ENCODE results near the gene SP2.

DNA sequence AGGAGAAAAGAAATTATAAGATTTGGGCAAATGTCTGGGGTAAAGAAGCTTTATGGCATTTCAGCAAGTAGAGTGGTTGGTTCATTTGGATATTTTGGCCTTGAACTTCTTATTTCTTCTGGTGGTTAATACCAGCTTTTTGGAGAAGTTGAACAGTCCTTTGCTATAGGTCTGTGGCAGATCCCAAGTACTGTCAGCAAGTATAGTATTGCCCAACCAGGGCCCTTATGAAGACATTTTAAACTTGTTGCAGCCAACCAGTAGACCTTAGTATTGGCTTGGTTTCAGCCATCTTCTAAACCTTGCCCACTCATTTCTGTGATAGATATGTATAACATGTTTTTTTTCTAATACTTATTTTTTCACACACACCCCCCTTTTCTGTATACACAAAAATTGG lies 2.2 kb downstream of the SP2 start:
- TF ChIP-seq, protein P1, sequence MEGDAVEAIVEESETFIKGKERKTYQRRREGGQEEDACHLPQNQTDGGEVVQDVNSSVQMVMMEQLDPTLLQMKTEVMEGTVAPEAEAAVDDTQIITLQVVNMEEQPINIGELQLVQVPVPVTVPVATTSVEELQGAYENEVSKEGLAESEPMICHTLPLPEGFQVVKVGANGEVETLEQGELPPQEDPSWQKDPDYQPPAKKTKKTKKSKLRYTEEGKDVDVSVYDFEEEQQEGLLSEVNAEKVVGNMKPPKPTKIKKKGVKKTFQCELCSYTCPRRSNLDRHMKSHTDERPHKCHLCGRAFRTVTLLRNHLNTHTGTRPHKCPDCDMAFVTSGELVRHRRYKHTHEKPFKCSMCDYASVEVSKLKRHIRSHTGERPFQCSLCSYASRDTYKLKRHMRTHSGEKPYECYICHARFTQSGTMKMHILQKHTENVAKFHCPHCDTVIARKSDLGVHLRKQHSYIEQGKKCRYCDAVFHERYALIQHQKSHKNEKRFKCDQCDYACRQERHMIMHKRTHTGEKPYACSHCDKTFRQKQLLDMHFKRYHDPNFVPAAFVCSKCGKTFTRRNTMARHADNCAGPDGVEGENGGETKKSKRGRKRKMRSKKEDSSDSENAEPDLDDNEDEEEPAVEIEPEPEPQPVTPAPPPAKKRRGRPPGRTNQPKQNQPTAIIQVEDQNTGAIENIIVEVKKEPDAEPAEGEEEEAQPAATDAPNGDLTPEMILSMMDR (IDR thresholded peaks at IDR 0.05; ENCODE audit: insufficient read depth, low read depth, low read length): no peak
- TF ChIP-seq EZH2 (IDR thresholded peaks at IDR 0.05; ENCODE audit: insufficient read depth, low read length): no peak
